KMS-11 (cell line): ENCODE data around the gene SLC13A5.
"Not testable (repeated sequence)": the region's sequence is repeated elsewhere in the genome, so short reads cannot be mapped to it uniquely, and the experiment has no call there.

ENCODE experiments used
- H2AFZ ChIP-seq: fragments of 200-600 bp; sonication (generic); 2 replicates; pipeline ENCODE4 v1.6.1; 2016; ENCODE audit warnings: antibody characterized with exemption, mixed run types, low read depth
- H3K27ac ChIP-seq: fragments of 200-600 bp; sonication (generic); 2 replicates; pipeline ENCODE4 v1.6.1; 2016; ENCODE audit warnings: mild to moderate bottlenecking, mixed run types
- H3K27me3 ChIP-seq: fragments of 200-600 bp; sonication (generic); 2 replicates; pipeline ENCODE4 v1.6.1; 2017; ENCODE audit warnings: mild to moderate bottlenecking, low read depth, mixed run types, moderate library complexity; ENCODE audit not compliant: insufficient read depth
- H3K36me3 ChIP-seq: fragments of 200-600 bp; sonication (generic); 2 replicates; pipeline ENCODE4 v1.6.1; 2017; ENCODE audit warnings: mild to moderate bottlenecking, mixed run types; ENCODE audit not compliant: insufficient read depth
- H3K4me1 ChIP-seq: fragments of 200-600 bp; sonication (generic); 2 replicates; pipeline ENCODE4 v1.6.1; 2016; ENCODE audit warnings: mild to moderate bottlenecking, low read depth, mixed run types; ENCODE audit not compliant: poor library complexity, severe bottlenecking
- H3K4me2 ChIP-seq: fragments of 200-600 bp; sonication (generic); 2 replicates; pipeline ENCODE4 v1.7.0; 2016; ENCODE audit warnings: mild to moderate bottlenecking, mixed run types
- H3K4me3 ChIP-seq: fragments of 200-600 bp; sonication (generic); IDR thresholded peaks from 2 replicates; pipeline ENCODE4 v1.6.1; 2017; ENCODE audit warnings: low read depth, low read length, mixed read lengths; ENCODE audit not compliant: insufficient read depth
- H3K79me2 ChIP-seq: fragments of 200-600 bp; sonication (generic); 2 replicates; pipeline ENCODE4 v1.6.1; 2016; ENCODE audit warnings: low read depth, mixed run types; ENCODE audit not compliant: insufficient read depth
- H3K9ac ChIP-seq: fragments of 200-600 bp; sonication (generic); 2 replicates; pipeline ENCODE4 v1.6.1; 2016; ENCODE audit warnings: mild to moderate bottlenecking, mixed run types
- H4K20me1 ChIP-seq: fragments of 200-600 bp; sonication (generic); 2 replicates; pipeline ENCODE4 v1.6.1; 2016; ENCODE audit warnings: mild to moderate bottlenecking, mixed run types; ENCODE audit not compliant: insufficient read depth
- TF ChIP-seq, protein P1 (sequence below): fragments of 200-600 bp; sonication (generic); conservative IDR thresholded peaks from 2 replicates; pipeline ENCODE4 v1.6.1; 2017; ENCODE audit warnings: low read depth, mild to moderate bottlenecking, antibody characterized with exemption, low read length, moderate library complexity, mixed read lengths

The SLC13A5 gene

DNA sequence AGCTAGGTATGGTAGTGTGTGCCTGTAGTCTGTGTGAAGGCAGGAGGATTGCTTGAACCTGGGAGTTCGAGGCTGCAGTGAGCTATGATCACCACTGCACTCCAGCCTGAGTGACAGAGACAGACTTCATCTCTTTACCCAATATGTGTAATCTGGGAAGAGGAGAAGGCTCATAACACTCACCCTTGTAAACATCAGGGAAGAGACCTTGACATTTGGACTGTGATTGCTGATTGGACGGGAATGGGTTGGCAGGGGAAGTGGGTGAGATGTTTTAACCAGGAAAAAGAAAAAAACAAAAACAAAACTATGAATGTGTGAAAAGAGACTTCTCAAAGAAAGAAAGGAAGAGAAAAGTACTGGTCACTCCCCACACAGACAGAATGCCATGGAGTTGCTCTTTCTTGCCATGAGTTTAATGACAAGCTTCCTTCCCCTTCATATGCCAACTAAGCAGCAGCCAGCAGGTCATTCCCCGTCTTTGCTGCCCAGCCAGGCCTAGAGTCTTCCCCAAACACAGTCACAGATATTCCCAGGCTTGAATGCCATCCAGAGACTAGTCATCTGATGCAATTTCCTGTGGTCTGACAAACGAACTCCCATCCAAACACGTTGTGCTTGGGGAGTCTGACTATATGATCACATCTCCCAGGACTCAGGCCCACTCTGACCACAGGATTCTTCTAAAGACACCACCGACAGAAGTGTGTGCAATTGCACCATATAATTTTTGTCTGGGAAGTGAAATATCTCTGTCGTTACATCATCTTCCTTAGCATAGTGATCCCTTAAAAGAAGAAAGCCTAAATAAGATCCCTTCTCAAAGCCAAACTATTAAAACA, 39.1 kb upstream of the SLC13A5 start:
- H3K27ac ChIP-seq: no peak overlapping the region
- H3K9ac ChIP-seq: no peak overlapping the region

DNA sequence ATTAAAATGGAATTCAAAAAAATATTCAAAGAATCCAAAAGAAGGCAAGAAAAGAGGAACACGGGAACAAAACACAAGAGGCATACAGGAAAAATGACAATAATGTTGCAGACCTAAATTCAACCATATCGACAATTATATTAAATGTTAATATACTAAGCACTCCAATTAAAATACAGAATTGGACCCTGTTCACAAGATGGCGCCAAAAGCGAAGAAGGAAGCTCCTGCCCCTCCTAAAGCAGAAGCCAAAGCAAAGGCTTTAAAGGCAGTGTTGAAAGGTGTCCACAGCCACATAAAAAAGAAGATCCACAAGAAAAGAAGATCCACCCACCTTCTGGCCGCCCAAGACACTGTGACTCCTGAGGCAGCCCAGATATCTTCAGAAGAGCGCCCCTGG, 36.4 kb upstream of the SLC13A5 start:
- no peaks in the 10 kb centered on the region for H3K4me1 ChIP-seq
- no peaks in the 10 kb centered on the region for H3K79me2 ChIP-seq
- no peak overlapping the region for H3K27ac ChIP-seq
- H3K36me3 ChIP-seq: no peaks in the 10 kb centered on the region
- H3K4me2 ChIP-seq: no peak overlapping the region
- no peaks in the 10 kb centered on the region for H3K27me3 ChIP-seq
- H2AFZ ChIP-seq: no peak overlapping the region
- TF ChIP-seq, protein P1, sequence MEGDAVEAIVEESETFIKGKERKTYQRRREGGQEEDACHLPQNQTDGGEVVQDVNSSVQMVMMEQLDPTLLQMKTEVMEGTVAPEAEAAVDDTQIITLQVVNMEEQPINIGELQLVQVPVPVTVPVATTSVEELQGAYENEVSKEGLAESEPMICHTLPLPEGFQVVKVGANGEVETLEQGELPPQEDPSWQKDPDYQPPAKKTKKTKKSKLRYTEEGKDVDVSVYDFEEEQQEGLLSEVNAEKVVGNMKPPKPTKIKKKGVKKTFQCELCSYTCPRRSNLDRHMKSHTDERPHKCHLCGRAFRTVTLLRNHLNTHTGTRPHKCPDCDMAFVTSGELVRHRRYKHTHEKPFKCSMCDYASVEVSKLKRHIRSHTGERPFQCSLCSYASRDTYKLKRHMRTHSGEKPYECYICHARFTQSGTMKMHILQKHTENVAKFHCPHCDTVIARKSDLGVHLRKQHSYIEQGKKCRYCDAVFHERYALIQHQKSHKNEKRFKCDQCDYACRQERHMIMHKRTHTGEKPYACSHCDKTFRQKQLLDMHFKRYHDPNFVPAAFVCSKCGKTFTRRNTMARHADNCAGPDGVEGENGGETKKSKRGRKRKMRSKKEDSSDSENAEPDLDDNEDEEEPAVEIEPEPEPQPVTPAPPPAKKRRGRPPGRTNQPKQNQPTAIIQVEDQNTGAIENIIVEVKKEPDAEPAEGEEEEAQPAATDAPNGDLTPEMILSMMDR: no peak
- H4K20me1 ChIP-seq: no peaks in the 10 kb centered on the region
- H3K9ac ChIP-seq: no peak overlapping the region
- no peak overlapping the region for H3K4me3 ChIP-seq

More for the DNA sequence above, 39.1 kb upstream of the SLC13A5 start:
- Histone ChIP-seq H3K4me2 (no peak overlapping the region), H2AFZ (no peak overlapping the region), H4K20me1 (no peaks in the 10 kb centered on the region), H3K4me1 (no peaks in the 10 kb centered on the region), H3K27me3 (no peaks in the 10 kb centered on the region), H3K36me3 (no peaks in the 10 kb centered on the region), H3K4me3 (no peak overlapping the region), H3K79me2 (no peaks in the 10 kb centered on the region)
- TF ChIP-seq, protein P1: no peak

DNA sequence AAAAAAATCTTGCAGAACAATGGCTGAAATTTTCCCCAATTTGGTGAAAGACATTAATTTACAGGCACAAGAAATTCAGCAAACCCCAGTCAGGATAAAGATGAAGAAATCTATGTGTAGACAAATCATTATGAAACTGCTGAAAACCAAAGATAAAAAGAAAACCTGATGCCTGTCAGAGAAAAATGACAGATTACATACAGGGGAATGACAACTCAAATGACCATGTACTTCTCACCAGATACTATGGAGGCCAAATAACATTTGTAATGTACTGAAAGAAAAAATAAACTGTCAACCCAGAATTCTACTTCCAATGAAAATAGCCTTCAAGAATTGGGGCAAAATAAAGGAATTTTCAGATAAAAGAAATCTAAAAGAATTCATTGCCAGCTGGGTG, 35.4 kb upstream of the SLC13A5 start:
- Histone ChIP-seq H3K27ac (no peak overlapping the region), H3K27me3 (no peaks in the 10 kb centered on the region), H3K36me3 (no peaks in the 10 kb centered on the region), H3K9ac (no peak overlapping the region), H3K4me1 (no peaks in the 10 kb centered on the region), H3K4me3 (no peak overlapping the region), H3K4me2 (no peak overlapping the region), H4K20me1 (no peaks in the 10 kb centered on the region), H3K79me2 (no peaks in the 10 kb centered on the region), H2AFZ (no peak overlapping the region)
- TF ChIP-seq, protein P1: no peak

DNA sequence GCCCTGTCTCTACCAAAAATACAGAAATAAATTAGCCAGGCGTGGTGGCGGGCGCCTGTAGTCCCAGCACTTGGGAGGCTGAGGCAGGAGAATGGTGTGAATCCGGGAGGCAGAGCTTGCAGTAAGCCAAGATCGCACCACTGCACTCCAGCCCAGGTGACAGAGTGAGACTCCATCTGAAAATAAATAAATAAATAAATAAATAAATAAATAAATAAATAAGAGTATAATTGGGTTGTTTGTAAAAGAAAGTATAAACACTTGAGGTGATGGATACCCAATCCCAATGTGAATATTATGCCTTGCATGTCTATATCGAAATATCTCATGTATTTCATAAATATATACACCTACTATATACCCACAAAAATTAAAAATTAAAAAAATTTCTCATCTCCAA, 33.5 kb upstream of the SLC13A5 start:
- not testable (repeated sequence) for H2AFZ ChIP-seq, H3K4me2 ChIP-seq, H3K9ac ChIP-seq, H3K4me1 ChIP-seq, H3K27ac ChIP-seq, H3K36me3 ChIP-seq, H3K79me2 ChIP-seq, H4K20me1 ChIP-seq, H3K4me3 ChIP-seq, H3K27me3 ChIP-seq

DNA sequence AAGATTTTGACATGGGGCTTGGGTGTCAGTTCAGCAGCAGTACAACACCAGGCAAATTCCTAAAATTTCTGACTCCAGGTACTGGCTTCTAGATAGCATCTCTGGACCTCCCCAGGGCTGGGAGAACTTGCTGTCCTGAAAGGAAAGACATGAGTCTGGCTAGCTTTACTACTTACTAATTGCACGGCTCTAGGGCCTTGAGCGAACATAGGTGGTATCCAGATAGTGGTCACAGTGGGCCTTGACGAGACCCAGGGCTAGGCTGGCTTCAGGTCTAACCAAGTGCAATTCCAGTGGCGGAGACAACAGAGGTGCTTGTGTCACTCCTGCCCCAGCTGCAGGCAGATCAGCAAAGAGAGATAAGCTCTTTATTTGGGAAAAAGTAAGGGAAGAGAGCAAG, 16.4 kb upstream of the SLC13A5 start:
- Histone ChIP-seq H3K9ac (no peak overlapping the region), H3K4me3 (no peak overlapping the region), H3K4me1 (no peaks in the 10 kb centered on the region), H3K27ac (no peak overlapping the region), H3K36me3 (no peaks in the 10 kb centered on the region), H3K4me2 (no peak overlapping the region), H2AFZ (no peak overlapping the region), H4K20me1 (no peaks in the 10 kb centered on the region), H3K79me2 (no peaks in the 10 kb centered on the region), H3K27me3 (no peaks in the 10 kb centered on the region)
- TF ChIP-seq, protein P1: no peak
